Suprapubic skin (tissue), 3 donors: ENCODE measurements around the gene TMPRSS11A.

Experiments used
- CTCF ChIP-seq, 2 donors: fragments of 200-600 bp in 1 of 2; fragments of 450-650 bp in 1 of 2; sonication (generic) in 1 of 2; IDR thresholded peaks; one replicate each; pipeline ENCODE4 v1.5.1; 2016 to 2019; ENCODE audit warnings: antibody characterized with exemption in 2 of 2, mild to moderate bottlenecking in 1 of 2, moderate library complexity in 1 of 2
- EP300 ChIP-seq: sonication (generic); formaldehyde crosslinking; IDR thresholded peaks from one replicate; pipeline ENCODE4 v1.6.1; 2017; ENCODE audit warnings: antibody characterized with exemption

DNA sequence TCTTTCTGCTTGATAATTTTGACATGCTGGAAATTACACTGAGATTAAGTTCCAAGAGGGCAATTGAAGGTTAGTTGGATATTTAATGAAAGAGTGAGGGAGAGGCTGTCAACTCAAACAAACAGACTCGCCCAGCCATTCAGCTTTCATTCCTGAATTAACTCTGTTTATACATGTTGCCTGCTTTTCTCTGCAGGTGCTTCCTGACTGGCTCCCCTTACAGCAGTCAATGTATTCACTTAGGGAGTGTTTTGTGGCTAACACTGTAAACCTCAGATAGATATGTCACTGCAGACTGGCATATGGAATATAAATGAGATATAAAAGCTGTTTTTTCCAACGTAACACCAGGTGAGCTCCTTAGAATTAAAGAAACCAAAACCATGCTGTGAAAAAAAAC, 28.7 kb downstream of the TMPRSS11A start:
- no peak for TF ChIP-seq CTCF (IDR thresholded peaks at IDR 0.05)
- no peak for TF ChIP-seq EP300
